G401 (cell line): ENCODE results near the gene RDH11. TPM values are rescaled to one million over a fixed set of nuclear protein-coding genes. Genes with fewer than 3 reads are reported as not detected.
"Not testable (repeated sequence)": the region's sequence is repeated elsewhere in the genome, so short reads cannot be mapped to it uniquely, and the experiment has no call there.

Source experiments
- DNase-seq: peaks from one replicate; pipeline ENCODE4 v3.0.0-alpha.2; 2015; ENCODE audit warnings: low spot score
- in situ Hi-C: cut with HindIII; loops from 2 replicates; pipeline ENCODE4 v1.10.0; 2016; ENCODE audit warnings: low sequenced_read_pairs, mixed read lengths
- total RNA-seq: library from RNA; depleted of rRNA; stranded (reverse); fragments of >200 nt; shearing (Covaris generic); gene quantifications from 2 replicates; pipeline ENCODE4 v1.2.3, GENCODE V29; 2014; rRNA removed

Gene RDH11, protein sequence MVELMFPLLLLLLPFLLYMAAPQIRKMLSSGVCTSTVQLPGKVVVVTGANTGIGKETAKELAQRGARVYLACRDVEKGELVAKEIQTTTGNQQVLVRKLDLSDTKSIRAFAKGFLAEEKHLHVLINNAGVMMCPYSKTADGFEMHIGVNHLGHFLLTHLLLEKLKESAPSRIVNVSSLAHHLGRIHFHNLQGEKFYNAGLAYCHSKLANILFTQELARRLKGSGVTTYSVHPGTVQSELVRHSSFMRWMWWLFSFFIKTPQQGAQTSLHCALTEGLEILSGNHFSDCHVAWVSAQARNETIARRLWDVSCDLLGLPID
- 71.6 and 97.4 TPM in 2 replicates for total RNA-seq

DNA sequence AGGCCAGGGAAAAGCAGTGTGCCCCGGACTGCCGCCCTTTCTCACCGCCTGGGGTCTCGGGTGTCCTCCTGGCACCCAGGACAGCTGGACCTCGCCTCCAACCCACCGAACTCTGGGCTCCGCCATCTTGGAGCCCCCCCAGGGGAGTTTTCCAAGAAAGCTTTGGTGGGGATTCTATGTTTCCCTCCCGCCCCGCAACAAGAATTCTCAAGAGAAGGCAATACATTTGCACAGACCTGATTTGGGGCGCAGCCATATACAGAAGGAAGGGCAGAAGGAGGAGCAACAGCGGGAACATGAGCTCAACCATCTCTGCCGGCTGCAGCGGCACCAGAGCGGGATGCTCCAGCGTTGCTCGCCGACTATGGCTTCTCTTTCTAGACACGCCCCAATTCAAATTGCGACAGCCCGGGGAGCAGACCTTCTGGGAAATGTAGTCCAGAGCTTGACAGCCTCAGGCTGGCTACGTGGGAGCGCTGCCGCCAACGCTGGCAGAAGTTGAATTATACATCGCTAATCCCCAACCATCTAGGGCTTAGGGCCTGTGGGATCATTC lies at the start of gene RDH11:
RDH11 (minus strand) TSS at position 371 of the 556 bp plus-strand sequence; CDS start at position 310, 61 bp downstream.
- DNase-seq: peak; percentile 94
- in situ Hi-C loops: no loop called here

DNA sequence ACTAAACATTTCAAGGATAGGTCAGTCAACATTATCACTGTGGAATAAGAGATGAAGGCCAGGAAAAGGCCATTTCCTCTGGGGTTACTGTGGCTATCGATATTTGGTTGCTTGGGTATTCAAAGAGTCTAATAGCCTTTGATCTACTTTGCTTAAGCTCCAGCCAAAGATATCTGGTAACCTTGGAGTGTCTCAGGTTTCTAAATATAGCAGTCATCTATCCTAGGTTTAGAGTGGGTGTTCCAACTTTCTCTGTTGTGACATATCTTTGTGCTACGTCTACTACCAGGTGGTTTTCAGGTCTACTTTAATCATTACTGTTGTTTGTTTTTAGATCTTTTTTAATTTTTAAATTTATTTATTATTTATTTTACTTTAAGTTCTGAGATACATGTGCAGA lies 48.5 kb upstream of the RDH11 start:
- in situ Hi-C loops: no loop called here
- DNase-seq: no peak

DNA sequence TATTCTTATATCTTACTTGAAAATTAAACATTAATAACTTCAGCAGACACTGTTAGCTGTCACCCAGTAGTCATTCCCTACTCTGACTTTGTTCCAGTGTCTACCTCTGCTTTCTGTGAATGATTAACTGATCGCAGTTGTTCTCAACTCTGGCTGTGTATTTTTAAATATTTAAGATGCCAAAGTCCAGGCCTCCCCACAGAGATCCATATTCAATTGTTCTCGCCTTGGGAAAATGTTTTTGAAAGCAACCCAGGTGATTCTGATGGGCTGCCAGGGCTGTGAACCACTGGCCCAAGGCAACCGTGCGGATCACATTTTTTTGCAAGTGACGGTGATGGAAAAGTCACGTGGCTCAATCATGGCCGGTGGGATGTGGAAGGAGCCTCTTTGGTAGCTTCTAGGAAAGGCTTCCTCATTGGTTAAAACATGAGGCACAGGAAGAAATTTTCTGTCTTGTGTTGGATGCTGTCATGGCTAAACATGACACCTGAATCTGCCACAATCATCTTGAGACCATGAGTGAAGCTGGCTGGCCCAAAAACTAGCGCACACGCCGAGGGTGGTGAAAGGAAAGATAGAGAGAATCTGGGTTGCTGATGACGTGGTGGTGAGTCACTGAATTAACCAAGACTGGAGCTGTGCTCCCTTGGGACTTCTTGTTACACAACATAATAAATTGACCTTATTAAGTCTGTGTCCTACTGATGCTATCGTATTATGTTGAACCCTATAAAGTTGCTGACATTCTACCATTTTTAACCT lies 43.4 kb upstream of the RDH11 start:
- DNase-seq: no peak
- in situ Hi-C loops: no loop called here

DNA sequence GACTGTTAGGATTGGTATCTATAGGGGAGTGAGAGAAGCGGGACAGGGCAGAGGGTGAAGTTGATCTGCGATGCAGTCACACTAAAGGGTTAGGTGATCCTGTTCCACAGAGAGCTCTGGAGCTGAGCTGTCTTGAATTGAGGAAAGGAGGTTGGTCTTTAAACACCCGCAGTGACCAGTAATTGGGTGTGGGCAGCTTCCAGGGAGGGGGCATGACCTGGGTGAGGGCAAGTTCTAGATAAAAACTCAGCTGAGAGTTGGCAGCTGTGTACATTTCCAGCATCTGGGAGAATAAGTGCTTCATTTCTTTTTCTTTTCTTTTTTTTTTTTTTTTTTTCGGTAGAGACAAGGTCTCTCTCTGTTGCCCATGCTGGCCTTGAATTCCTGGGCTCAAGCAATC lies 41.2 kb upstream of the RDH11 start:
- in situ Hi-C loops: no loop called here
- DNase-seq: no peak

DNA sequence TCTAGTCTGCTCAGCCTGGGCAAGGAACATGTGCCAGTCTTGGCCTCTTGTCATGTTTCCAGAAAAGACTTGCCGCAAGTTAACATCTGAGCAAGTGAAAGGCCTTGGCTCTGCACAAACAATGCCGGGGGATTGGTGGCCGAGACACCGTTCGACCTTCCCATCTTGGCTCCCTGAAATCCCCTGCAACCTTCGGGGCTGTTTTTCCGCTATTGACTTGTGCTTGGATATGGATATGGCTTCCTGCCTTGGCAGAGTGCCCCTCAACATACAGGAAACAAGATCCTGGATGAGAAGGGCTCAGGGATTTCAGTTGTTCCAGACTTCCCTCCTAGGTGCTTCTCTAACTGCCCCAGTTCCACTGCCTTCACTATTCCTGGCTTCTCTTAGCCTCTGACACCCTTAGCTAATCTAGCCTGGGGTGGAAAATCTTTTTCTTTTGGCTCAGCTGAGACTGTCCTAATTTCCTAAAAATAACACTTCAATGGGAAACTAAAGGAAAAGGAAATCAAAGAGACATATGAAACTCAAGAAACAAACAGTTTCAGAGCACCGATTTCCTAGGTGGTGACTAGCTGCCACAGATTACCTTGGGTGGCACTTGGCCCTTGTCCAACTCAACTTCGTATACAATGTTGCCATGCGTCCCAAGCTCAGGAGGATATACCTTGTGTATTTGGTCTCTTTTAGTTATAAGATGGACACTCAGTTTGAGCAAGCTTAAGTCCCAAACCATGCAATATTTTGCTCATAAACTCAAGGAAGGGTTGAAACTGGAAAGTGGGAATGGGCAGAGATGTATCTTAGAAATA lies 40.0 kb upstream of the RDH11 start:
- in situ Hi-C loops: no loop called here
- DNase-seq: no peak

DNA sequence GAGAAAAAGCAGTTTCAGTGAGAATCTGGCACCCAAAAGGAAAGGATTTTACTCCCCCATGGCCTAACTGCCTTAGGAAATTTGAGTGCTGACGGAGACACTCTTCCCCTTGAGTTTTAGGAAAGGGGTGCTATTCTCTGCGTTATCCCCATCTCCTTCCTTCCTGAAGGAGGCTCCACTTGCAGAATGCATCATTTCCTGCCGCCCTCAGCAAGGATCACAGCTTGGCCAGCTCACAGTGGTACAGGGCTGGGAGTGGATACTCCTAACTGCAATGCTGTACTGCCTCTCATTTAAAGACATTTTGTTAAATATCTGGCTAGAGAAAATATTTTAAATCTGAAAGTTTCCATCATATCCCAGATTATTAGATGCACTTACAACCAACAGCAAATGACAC lies 39.1 kb upstream of the RDH11 start:
- in situ Hi-C loops: no loop called here
- no peak for DNase-seq

DNA sequence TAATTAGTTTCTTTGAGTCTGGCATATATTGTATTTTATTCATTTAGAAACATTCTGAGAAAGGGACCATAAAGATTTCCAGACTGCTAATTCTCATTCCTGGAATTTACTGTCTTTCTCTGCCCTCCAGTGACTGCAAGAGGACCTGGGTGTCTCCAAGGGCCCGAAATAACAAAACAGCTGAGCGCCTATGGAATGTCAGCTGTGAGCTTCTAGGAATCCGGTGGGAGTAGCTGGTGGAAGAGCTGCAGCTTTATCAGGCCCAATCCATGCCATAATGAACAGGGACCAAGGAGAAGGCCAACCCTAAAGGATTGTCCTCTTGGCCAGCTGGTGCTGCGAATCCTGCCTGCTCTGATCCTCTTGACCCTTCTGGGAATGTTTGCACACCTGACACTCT lies 38.1 kb upstream of the RDH11 start:
- in situ Hi-C loops: no loop called here
- DNase-seq: no peak

DNA sequence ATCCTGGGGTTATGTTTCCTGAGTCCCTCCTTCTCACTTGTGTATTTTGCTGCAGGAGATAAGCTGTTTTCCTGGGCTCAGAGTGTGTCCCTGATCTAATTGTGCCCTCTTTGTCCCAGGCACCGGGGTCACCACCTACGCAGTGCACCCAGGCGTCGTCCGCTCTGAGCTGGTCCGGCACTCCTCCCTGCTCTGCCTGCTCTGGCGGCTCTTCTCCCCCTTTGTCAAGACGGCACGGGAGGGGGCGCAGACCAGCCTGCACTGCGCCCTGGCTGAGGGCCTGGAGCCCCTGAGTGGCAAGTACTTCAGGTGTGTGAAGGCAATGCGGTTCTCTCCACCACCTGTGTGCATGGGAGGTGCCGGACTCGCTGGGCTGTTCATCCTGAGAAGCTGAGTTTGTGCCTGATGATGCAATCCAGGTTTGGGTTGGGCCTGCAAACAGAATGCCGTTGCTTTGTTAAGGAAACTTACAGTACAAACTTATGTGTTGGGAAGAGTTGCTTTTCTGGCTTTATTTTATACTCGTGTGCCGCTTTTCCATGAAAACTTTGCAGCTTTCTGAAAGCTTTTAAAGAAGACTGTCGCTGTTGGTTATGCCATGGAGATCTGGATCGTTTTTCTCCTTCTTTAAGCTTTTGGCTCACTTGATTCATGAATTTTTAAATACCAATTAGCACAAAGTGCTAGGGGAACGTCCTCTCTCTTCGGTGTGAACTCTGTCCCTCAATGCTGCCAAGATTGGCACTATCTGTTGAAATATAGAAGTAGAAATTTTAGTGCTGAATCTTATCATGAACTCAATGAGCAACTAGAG lies 33.7 kb upstream of the RDH11 start:
- no peak for DNase-seq
- in situ Hi-C loops: no loop called here

DNA sequence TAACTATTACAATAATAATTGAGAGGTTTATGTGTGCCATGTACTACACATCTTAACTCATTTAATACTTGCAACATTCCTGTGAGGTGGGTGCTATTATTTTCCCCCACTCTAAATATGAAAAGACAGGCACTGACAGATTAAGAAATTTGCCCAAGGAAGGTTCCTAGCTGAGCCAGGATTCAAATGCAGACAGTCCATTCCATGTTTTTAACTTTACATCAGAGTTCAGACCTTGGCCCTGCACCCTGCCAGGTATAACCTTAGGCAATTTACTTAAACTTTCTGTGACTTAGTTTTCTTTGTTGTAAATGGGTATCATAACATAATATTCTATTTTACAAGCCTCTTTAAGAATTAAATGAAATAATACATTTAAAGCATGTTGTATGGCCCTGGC lies 32.7 kb upstream of the RDH11 start:
- DNase-seq: no peak
- in situ Hi-C loops: no loop called here

DNA sequence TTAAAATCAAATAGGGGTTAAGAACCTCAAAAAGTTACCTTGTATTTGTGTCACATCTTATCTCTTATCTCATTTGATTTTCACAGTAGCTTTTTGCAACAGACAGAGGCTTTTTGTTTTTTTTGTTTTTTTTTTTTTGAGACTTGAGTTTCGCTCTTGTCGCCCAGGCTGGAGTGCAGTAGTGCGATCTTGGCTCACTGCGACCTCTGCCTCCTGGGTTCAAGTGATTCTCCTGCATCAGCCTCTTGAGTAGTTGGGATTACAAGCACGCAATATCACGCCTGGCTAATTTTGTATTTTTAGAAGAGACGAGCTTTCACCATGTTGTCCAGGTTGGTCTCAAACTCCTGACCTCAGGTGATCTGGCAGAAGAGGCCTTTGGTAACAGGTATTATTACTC lies 31.8 kb upstream of the RDH11 start:
- in situ Hi-C loops: no loop called here

DNA sequence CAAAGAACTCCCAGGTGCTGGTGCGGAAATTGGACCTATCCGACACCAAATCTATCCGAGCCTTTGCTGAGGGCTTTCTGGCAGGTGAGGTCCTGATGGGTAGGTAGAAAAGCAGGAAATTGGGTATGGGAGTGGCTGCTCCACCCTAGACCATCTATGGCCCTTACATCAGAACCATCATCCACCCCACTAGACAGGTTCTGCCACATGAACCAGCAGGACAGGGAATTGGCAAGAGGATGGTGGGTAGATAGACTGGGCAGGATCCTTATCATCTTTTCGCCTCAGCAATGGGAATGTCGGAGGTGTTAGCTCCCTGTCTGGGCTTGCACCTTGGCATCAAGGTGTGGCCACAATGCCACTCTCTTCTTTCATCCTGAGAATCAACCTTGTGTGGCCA lies 29.6 kb upstream of the RDH11 start:
- in situ Hi-C loops: no loop called here
- no peak for DNase-seq

More for the DNA sequence above, 31.8 kb upstream of the RDH11 start:
- DNase-seq: no peak

DNA sequence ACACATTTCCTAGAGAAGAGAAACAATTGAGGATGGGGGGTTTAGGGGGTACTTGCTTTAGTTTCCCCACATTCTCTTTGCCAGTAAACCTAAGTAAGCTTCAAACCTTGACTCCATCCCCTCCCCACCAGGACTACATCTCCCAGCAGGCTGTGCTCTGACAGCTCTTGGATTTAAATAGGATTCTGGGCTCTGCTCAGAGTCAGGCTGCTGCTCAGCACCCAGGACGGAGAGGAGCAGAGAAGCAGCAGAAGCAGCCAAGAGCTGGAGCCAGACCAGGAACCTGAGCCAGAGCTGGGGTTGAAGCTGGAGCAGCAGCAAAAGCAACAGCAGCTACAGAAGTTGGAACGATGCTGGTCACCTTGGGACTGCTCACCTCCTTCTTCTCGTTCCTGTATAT lies 26.7 kb upstream of the RDH11 start:
- peak; percentile 62 for DNase-seq
- in situ Hi-C loops: no loop called here

DNA sequence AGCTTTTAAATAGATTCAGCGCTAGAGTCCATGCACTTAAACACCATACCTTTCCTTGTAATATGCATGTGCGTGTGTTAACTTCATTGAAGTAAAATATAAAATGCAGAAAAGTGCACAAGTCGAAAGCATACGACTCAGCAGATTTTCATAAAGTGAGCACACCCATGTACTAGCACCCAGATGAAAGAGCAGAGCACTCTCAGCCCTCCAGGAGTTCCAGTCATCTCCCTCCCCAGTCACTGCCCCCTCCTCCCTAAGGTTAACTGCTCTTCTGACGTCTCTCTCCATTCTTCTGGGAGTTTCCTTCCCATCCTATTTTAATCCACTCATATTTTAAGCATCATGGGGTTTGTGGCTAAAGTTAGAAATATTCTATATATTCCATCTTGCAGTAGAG lies 26.3 kb upstream of the RDH11 start:
- in situ Hi-C loops: no loop called here
- no peak for DNase-seq

DNA sequence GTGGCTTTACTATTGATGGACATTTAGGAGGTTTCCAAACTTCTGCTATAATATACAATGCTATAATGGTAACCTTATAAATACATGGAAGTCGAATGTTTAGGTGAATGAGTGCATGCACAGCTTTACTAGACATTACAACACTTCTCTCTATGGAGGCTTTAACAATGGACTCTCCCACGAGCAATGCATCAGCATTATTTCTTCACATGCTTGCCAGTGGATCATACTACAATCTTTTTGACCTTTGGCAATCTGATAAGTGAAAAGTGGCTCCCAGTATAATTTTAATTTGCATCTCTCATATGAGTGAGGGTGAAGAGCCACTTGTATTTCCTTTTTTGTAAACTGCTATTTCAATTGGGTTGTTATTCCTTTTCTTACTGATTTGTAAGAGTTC lies 24.3 kb upstream of the RDH11 start:
- DNase-seq: no peak
- in situ Hi-C loops: no loop called here

DNA sequence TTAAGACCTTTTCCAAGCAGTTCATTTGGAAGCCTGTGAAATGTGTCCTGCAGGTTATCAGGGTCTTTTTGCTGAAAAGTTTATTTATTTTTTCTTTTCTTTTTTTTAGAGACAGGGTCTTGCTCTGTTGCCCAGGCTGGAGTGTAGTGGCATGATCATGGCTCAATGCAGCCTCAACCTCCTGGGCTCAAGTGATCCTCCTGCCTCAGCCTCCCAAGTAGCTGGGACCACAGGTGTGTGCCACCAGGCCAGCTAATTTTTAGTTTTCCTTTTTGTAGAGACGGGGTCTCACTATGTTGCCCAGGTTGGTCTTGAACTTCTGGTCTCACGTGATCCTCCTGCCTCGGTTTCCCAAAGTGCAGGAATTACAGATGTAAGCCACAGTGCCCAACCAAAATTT lies 23.8 kb upstream of the RDH11 start:
- in situ Hi-C loops, DNase-seq: not testable (repeated sequence)

DNA sequence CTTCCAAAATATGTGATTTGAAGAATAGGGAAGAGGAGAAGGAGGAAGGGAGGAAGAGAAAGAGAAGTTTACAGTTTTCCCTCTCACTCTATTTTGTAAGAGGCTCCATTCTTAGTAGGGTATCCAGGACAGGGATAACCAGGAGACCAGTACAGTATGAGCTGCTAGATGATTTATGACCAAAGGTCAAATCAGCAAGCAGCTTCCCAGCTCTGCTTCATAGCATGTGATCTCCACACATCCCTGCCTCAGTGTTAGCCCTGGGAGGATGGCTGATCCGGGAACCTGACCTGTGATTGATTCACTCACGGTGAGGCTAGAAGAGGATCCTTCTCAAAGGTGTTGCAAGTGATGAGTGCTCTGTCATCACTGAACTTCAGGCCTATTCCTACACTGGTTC lies 22.7 kb upstream of the RDH11 start:
- DNase-seq: no peak
- in situ Hi-C loops: no loop called here

DNA sequence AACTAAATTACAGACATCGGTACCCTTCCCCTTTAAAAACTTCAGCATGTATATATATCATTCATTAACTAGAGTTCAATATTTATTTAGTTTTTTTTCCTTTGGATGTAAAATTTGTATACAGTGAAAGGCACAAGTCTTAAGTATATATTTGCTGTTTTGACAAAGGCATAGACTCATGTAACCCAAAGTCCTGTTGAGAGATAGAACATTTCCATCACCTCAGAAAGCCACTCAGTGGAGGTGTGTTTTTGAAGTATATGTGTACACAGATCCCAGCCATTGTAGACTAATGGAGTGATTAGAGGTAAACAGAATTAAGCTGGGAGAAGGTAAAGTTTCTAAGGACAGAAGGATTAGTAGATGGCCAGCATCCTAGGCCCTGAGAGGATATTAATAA lies 21.5 kb upstream of the RDH11 start:
- in situ Hi-C loops: no loop called here
- no peak for DNase-seq

DNA sequence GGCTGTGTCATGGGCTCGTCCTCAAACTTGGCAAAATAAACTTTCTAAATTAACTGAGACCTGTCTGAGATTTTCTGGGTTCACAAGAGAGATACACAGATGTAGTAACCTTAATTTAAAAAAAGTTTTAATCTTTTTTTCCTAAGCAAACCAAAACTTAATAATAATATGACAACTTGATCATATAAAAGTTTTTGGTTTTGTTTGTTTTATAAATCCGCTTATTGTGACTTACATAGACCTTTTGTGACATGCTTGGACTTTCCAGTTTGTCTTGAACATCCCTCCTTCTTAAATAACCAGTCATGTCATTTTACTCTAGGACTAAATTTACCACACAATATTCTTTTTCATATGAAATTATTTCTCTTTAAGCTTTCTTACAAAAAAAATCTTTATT lies 14.6 kb upstream of the RDH11 start:
- no peak for DNase-seq
- in situ Hi-C loops: no loop called here

DNA sequence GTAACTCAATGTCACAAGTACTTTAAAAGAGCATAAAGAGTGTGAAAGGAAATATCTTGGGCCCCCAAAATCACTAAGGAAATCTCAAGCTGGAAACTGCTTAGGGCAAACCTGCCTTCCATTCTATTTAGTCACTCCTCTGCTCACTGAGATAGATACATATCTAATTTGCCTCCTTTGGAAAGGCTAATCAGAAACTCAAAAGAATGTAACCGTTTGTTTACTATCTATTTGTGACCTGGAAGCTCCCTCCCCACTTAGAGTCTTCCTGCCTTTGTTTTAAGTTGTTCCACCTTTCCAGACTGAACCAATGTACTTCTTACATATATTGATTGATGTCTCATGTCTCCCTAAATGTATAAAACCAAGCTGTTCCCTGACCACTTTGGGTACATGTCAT lies 14.2 kb upstream of the RDH11 start:
- in situ Hi-C loops, DNase-seq: not testable (repeated sequence)
